Activated gamma-delta T cell treated with anti-CD3 and anti-CD28 coated beads, Interleukin-2, amount 50 U/mL, for 16 hours (primary cell): Measurements from ENCODE around the gene PPP4R2.
A peak's percentile ranks its signal among the peaks of the same experiment; 100 is the strongest.

Source experiments
- DNase-seq: peaks from one replicate; pipeline ENCODE4 v3.0.0-alpha.2; 2020; ENCODE audit warnings: low read depth

The PPP4R2 gene

DNA sequence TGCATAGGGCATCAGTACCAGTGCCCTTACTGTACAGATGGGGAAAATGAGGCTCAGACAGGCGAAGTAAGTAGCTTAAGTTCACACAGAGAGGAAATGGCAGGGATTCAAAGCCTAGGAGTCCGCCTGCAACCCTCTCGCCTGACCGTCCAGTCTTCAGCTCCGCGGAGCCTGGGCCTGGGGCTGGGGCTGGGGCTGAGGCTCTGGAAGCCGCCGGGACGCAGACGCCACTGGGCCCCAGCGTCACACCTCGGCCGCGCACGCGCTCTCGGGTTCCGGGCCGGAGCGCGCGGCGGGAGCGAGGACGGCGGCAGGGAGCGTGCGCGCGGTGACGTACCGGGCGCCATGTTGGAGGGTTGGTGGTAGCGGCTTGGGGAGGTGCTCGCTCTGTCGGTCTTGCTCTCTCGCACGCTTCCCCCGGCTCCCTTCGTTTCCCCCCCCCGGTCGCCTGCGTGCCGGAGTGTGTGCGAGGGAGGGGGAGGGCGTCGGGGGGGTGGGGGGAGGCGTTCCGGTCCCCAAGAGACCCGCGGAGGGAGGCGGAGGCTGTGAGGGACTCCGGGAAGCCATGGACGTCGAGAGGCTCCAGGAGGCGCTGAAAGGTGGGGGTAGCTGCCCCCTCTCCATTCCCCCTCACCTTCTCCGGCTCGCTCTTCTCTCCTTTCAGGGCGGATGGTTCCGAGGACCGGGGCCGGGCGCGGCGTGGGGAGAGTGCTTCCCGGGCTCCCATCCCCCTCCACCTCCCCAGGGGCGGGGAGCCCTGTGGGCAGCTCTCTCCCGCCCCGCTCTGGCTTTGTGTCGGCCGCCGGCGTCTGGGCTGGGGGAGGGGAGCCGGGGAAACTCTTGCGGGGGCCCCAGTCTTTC lies at the start of gene PPP4R2:
Gene PPP4R2 (plus strand): TSS at position 339 of the 861 bp plus-strand sequence. CDS start 227 bp downstream, at position 566.
- DNase-seq: peak; percentile 81

DNA sequence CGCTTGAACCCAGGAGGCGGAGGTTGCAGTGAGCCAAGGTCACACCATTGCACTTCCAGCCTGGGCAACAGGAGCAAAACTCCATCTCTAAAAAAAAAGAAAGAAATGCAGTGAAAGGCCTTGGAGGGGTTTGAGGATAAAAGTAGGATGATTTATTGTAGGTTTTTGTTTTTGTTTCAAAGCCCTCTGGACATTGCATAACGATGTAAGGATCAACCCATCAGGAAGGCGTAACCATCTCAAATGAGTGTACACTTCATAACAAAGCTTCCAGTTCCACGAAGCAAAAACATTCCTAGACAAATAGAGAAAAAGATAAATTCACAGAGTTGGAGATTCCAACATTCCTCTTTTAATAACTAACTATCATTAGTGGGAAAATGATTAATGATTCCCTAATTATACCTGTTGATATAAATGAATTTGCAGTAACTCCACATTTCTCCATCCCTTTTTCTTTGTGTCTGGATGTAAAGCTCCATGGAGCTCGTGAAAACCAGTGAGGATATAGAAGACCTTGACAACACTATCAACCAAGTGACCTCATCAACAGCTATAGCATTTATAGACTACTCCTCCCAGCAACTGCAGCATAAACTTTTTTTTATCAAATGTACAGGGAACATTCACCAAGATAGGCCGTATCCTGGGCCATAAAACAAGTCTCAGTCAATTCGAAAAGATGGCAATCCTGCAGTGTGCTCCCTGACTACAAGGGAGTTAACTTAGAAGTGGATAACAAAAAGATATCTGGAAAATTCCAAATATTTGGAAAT lies 48.7 kb upstream of the PPP4R2 start:
- DNase-seq: no peak

DNA sequence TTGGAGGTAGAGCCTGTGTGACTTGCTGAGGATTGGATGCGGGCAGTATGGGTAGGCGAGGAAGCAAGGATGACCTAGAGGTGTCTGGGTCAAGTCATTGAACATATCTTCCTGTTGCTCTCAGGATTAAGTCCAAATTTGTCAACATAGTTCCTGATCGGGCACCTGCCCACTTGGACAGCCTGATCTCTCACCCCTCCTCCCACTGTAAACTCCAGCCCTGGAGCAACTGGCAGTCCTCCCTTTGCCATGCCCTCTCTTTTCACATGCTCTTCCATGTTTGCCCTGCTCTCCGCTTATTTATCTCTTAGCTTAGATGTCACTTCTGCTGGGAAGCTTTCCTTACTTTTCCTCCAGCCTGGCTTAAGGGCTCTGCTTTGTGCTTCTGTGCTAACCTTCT lies 47.6 kb upstream of the PPP4R2 start:
- DNase-seq: no peak

- no peak for DNase-seq
Observed at GRCh38 chr3:72950372-72950771, 46.2 kb upstream of the PPP4R2 start.

- no peak for DNase-seq
Observed at GRCh38 chr3:72950801-72951200, 45.8 kb upstream of the PPP4R2 start.

- DNase-seq: no peak
Observed at GRCh38 chr3:72951259-72951722, 45.3 kb upstream of the PPP4R2 start.

DNA sequence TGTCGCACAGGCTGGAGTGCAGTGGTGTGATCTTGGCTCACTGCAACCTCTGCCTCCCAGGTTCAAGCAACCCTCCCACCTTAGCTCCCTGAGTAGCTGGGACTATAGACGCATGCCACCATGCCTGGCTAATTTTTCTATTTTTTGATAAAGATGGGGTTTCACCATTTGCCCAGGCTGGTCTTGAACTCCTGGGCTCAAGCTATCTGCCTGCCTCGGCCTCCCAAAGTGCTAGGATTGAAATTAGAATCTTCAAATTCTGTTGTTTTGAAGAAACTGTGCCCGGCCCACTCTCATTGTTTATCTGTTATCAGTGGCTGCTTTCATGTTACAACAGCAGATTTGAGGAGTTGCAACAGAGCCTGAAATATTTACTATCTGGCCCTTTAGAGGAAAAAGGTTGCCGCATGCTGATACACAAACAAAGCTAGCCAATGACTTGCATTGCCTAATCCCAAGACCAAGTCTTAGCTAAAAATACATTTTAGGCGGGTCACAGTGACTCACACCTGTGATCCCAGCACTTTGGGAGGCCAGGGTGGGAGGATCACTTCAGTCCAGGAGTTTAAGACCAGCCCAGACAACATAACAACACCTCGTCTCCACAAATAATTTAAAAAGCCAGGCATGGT lies 43.2 kb upstream of the PPP4R2 start:
- DNase-seq: no peak

DNA sequence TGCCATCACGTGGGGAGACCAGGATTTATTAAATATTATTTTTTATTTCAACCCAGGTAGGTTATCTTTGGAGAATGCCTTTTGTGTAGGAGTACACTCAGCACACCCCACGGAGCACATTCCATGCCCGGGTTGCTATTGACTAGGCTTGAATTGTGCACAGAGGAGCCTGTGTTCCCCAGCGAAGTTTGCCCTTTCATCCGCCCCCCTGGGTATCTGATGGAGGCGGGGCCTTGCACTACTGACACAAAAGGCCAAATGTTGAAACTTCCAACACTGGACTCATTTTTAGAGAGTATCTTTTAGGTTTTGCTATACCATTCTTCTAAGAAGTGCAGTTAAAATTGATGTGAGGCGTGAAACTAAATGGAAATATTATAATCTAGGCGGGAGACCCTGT lies 39.3 kb upstream of the PPP4R2 start:
- no peak for DNase-seq

DNA sequence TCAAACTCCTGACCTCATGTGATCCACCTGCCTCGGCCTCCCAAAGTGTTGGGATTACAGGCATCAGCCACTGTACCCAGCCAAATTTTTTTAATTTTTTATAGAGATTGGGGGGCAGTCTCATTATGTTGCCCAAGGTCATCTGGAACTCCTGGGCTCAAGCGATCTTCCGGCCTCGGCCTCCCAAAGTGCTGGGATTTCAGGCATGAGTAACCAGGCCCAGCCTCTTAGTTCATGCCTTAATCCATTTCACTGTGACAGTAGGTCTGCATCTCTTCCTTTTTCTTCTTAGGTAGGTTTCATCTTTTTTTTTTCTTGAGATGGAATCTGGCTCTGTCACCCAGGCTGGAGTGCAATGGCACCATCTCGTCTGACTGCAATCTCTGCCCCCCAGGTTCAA lies 37.3 kb upstream of the PPP4R2 start:
- no peak for DNase-seq

GRCh38 chr3:72960812-72961518 lies 35.6 kb upstream of the PPP4R2 start:
- DNase-seq: no peak

GRCh38 chr3:72961752-72962151 lies 34.9 kb upstream of the PPP4R2 start:
- DNase-seq: no peak

DNA sequence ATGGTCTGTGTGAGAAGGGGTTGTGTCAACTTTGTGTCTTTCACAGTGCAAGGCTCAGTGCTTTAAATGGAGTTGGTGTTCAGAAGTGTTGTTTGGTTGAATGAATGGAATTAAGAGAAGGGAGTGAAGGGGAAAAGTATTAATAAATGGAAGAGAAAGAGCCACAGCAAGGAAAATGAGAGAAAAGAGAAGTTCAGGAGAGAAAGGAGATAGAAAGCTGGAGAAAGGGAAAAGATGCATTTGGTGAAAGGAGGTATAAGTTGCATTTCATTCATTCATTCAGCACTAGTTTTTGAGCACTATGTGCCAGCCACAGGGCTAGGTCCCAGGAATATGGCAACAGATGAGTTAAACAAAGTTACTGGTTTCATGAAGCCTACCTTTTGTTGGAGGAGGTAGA lies 34.3 kb upstream of the PPP4R2 start:
- DNase-seq: no peak

DNA sequence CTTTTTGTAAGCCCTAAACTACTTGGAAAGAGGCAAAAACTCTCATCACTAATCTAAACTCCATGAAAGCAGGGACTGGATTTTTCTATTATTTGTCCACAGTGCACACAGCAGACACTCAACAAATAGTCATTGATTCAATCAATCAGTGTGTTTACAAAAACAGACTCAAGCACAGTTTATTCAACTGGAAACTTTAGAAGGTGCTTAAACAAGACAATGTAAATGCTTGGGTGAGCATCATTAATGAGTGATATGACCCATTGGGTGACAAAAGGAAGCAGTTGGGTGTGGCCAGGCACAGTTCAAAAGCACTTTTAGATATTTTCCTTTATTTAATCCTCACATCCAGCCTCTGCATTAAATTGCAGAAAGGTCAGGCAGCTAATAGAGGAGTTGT lies 32.0 kb upstream of the PPP4R2 start:
- DNase-seq: no peak

- no peak for DNase-seq
Observed at GRCh38 chr3:72968266-72968664, 28.3 kb upstream of the PPP4R2 start.

DNA sequence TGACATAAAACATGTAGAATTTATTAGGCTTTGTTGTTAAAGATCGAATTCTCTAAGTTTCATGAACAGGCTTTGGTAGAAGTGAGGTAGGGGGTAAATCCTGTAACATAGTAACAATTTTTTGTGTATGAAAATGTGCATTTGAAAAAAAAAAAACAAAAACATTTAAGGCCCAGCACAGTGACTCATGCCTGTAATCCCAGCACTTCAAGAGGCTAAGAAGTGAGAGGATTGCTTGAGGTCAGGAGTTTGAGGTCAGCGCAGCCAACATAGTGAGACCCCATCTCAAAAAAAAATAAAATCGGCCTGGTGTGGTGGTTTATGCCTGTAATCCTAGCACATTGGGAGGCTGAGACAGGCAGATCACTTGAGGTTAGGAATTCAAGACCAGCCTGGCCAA lies 26.8 kb upstream of the PPP4R2 start:
- DNase-seq: no peak

DNA sequence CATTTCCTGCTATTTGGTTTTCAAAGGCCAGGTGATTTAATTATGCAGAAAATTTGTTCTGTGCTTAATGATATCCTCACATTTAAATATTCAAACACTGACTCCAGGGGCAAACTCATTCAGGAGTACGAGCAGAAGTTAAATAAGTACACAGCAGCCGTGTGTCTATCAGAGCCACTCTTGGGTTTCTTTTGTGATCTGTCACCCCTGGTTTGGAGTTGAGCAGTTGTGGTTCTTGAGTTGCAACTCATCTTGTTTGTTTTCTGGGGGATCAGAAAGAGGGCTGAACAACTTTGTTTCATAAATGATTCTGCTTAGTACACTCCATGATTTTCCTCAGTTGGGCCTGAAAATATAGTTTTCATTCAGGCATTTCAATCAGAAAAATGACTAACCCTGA lies 25.7 kb upstream of the PPP4R2 start:
- no peak for DNase-seq

GRCh38 chr3:72972706-72973030 lies 23.9 kb upstream of the PPP4R2 start:
- DNase-seq: no peak

GRCh38 chr3:72973031-72973723 lies 23.4 kb upstream of the PPP4R2 start:
- no peak for DNase-seq

- no peak for DNase-seq
Observed at GRCh38 chr3:72973786-72974185, 22.8 kb upstream of the PPP4R2 start.

- no peak for DNase-seq
Observed at GRCh38 chr3:72974956-72975355, 21.7 kb upstream of the PPP4R2 start.

GRCh38 chr3:72976281-72976741 lies 20.3 kb upstream of the PPP4R2 start:
- no peak for DNase-seq
